Measurements from ENCODE around the gene CDH20.

DNA sequence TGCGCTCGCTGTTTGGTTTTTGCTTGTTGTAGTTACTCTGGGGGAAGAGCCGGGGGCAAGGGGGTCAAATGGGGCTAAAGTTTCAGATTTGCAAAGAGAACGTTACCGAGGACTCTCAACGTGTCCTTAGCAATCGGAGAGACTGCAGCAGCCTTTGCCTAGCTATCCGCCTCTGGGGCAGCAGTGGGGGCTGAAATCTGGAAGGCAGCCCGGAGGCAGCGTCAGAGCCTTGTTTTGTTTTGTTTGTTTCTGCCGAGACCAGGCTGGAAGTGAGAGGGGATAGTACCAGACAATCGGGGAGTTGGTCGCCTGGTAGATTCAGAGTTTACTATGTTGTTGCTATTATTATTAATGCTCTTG, 1.2 kb downstream of the CDH20 start:
- no peak for TF ChIP-seq SIN3A (IDR thresholded peaks at IDR 0.05; ENCODE audit: borderline replicate concordance, insufficient read depth, low read length)
- TF ChIP-seq, protein P1, sequence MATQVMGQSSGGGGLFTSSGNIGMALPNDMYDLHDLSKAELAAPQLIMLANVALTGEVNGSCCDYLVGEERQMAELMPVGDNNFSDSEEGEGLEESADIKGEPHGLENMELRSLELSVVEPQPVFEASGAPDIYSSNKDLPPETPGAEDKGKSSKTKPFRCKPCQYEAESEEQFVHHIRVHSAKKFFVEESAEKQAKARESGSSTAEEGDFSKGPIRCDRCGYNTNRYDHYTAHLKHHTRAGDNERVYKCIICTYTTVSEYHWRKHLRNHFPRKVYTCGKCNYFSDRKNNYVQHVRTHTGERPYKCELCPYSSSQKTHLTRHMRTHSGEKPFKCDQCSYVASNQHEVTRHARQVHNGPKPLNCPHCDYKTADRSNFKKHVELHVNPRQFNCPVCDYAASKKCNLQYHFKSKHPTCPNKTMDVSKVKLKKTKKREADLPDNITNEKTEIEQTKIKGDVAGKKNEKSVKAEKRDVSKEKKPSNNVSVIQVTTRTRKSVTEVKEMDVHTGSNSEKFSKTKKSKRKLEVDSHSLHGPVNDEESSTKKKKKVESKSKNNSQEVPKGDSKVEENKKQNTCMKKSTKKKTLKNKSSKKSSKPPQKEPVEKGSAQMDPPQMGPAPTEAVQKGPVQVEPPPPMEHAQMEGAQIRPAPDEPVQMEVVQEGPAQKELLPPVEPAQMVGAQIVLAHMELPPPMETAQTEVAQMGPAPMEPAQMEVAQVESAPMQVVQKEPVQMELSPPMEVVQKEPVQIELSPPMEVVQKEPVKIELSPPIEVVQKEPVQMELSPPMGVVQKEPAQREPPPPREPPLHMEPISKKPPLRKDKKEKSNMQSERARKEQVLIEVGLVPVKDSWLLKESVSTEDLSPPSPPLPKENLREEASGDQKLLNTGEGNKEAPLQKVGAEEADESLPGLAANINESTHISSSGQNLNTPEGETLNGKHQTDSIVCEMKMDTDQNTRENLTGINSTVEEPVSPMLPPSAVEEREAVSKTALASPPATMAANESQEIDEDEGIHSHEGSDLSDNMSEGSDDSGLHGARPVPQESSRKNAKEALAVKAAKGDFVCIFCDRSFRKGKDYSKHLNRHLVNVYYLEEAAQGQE (IDR thresholded peaks at IDR 0.05; ENCODE audit: insufficient read depth in 1 of 2, low read depth in 2 of 2, low read length in 2 of 2): no peak

All from PFSK-1 (cell line).